ENCODE measurements around the gene FRAS1.
"Not testable (repeated sequence)": the region's sequence is repeated elsewhere in the genome, so short reads cannot be mapped to it uniquely, and the experiment has no call there.

Gene FRAS1

DNA sequence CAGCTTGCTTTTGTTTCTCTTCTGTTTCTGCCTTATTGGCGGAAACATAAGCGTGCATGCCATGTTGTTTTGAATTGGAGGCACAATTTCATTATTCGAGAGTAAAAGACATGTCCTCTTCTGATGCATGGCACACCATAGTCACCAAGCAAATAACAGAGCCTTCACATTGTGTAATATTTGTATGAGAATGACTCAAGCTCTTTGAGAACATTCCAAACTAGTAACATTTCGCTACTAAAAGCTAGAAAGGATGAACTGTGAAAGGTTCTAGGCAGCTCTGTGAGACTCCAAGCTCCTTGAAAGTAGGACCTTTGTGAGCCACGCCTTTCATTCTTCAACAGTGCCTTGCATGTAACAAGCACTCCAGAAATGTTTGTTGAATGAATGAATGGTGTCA lies 485.2 kb downstream of the FRAS1 start:
- DNase-seq (ENCODE audit: low read depth in 1 of 2, low spot score in 1 of 2) = no peak

DNA sequence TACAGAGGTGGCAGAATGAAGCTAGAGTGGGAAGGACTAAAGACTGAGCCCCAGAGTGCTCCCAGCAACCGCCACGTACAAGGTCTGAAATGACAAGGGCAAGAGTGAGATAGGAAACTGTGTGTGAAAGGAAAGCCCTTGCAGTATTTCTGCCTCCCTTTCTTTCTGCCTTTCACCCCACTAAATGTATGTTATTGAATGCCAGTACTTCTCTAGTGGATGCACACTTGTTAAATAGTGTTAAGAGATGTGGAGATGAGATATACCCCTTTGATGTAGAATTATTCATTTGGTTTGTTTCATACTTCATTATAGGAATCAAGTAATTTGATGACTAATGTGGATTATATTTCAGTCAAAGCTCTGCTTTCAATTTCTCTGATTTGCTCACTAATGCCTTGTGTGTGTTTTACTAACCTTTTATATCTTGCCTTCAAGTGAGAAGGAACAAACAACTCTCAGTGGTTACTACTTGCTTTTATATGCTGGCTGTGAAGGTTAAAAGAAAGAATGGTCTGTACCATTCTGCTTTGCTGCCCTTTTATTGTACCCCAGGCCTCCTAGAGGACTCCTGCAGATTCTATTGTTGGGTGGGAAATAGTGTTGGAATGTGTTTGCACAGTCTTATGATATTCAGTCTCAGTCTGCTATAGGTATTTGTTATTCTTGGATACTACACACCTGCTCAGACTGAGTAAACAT lies 486.5 kb downstream of the FRAS1 start:
- no peak for DNase-seq (ENCODE audit: low read depth in 1 of 2, low spot score in 1 of 2)

GRCh38 chr4:78544678-78545077 lies 487.6 kb downstream of the FRAS1 start:
- no peak for DNase-seq (ENCODE audit: low read depth in 1 of 2, low spot score in 1 of 2)

DNA sequence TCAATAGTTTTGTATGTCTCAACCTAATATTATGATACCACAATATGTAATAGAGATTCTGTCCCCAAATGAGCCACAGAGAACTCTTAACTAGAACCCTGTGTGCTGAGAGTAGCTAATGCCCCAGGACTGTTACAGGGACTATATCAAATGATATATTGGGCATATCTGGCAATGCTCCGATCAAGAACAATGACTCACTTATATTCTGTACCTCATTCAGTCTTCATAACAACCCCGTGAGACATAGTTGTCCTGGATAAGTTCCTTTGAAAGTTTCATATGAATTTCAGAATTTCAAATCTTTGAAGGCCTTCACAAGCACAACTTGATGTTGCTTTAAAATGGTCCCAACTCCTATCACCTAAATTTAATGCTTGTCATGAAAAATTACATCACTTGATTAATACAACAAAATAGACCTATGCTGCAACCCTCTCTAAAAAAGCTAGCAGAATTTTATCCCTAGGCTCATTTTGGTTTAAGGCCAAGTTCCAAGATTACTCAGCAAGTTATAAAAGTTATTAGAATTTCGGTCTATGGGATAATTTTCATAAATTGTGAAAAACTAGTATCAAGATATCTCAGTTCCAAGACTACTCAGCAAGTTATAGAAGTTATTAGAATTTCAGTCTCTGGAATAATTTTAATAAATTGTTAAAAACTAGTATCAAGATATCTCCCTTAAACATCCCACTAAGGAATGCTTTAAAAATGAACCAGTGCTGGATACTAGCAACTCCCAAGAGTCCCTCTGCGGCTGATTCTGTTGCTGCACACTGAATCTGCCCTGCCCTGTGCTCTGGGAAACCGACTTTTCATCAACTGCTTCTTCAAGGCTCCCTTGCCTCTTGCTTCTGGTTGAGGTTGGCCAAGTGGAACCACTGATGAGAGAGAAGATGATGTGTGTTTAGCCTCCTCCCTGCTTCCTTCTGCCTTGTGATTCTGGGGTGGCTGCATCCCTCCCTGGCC lies 488.4 kb downstream of the FRAS1 start:
- DNase-seq (ENCODE audit: low read depth in 1 of 2, low spot score in 1 of 2) = no peak

DNA sequence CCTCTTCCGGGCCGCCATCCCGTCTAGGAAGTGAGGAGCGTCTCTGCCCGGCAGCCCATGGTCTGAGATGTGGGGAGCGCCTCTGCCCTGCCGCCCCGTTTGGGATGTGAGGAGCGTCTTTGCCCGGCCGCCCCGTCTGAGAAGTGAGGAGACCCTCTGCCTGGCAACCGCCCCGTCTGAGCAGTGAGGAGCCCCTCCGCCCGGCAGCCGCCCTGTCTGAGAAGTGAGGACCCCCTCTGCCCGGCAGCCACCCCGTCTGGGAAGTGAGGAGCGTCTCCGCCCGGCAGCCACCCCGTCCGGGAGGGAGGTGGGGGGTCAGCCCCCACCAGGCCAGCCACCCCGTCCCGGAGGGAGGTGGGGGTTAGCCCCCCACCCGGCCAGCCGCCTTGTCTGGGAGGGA lies 490.8 kb downstream of the FRAS1 start:
- not testable (repeated sequence) for DNase-seq (ENCODE audit: low read depth in 1 of 2, low spot score in 1 of 2)

- not testable (repeated sequence) for DNase-seq (ENCODE audit: low read depth in 1 of 2, low spot score in 1 of 2)
Observed at GRCh38 chr4:78548889-78549288, 491.8 kb downstream of the FRAS1 start.

DNA sequence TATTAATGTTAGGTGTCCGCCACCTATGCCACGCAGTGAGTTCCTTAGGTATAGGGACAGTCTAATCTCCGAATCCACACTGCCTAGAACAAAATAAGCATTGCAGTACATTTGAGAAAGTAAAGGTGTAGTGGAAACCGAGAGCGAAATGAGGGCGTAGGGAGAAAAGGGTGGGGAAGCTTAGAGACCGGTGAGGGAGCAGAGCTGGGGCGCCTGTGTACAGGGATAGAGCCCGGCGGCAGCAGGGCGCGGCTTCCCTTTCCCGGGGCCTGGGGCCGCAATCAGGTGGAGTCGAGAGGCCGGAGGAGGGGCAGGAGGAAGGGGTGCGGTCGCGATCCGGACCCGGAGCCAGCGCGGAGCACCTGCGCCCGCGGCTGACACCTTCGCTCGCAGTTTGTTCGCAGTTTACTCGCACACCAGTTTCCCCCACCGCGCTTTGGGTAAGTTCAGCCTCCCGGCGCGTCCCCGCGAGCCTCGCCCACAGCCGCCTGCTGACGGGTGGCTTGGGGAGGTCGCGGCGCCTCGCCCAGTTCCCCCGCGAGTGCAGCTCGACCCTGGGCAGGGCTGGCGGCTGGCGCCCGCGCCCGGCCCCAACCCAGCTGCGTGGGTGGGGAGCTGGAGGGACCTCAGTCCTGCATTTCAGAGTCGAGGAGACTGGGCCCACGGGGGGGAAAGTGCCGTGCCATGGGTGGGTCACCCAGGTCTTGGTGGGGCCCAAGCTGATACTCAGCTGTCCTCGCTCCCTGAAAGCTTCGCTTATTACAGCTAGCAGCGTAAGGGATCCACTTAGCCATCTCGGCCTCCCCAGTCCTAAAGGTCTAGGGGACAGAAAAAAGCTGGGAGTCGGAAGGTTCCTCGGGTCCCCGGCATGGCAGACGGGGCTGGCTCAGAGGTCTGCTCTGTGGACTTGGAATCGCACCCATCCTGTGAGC lies 494.6 kb downstream of the FRAS1 start, which contains the start of gene ANXA3:
TSS of gene ANXA3 (plus strand) at position 351 of the 932 bp plus-strand sequence. CDS start 2,704 bp downstream, outside the sequence.
- no peak for DNase-seq (ENCODE audit: low read depth in 1 of 2, low spot score in 1 of 2)

GRCh38 chr4:78552389-78553042 lies 495.4 kb downstream of the FRAS1 start:
- DNase-seq (ENCODE audit: low read depth in 1 of 2, low spot score in 1 of 2) = no peak

DNA sequence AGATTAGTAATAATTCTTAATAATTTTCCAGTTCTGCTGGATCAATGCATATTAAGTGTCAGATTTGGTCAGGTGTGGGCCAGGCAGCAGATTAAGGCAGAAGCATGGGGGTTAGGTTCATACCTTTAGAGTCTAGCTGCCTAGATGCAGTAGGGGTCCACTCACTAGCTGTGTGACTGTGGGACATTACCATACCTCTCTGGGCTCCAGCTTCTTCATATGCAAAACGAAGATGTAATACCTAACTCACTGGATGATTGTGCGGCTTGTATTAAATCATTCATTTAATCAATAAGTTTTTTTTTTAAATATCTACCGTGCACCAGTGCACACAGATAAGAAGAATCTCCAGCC lies 495.9 kb downstream of the FRAS1 start:
- DNase-seq (ENCODE audit: low read depth in 1 of 2, low spot score in 1 of 2) = no peak

GRCh38 chr4:78553529-78554060 lies 496.5 kb downstream of the FRAS1 start:
- no peak for DNase-seq (ENCODE audit: low read depth in 1 of 2, low spot score in 1 of 2)

DNA sequence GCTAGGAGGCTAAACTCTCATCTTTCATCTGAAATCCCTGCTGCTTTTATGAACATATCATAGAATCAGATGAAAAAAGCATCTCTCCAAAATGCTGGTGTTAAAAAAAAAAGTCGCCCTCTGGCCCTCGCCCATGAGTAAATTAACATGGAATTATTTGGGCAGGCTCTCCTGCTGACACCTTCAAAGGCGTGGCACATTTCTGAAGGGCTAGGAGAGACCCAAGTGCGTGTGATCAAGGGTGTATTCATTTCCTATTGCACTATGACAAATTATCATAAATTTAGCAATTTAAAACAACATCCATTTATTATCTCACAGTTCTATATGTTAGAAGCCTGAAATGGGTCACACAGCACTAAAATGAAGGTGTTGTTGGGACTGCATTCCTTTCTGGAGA lies 499.5 kb downstream of the FRAS1 start:
- no peak for DNase-seq (ENCODE audit: low read depth in 1 of 2, low spot score in 1 of 2)

DNA sequence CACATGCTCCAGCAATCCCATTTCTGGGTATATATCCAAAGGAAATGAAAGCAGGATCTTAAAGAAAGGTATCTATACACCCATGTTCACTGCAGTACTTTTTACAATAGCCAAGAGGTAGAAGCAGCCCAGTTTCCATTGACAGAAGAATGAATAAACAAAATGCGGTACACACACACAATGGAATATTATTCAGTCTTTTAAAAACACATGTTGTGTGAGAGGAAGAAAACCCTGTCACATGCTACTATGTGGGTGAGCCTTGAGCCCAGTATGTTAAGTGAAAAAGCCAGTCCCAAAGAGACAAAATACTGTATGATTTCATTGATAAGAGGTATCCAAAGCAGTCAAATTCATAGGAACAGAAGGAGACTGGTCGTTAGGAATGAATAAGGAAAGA lies 500.7 kb downstream of the FRAS1 start:
- DNase-seq (ENCODE audit: low read depth in 1 of 2, low spot score in 1 of 2) = no peak

- DNase-seq (ENCODE audit: low read depth in 1 of 2, low spot score in 1 of 2) = no peak
Observed at GRCh38 chr4:78558410-78558809, 501.3 kb downstream of the FRAS1 start.

DNA sequence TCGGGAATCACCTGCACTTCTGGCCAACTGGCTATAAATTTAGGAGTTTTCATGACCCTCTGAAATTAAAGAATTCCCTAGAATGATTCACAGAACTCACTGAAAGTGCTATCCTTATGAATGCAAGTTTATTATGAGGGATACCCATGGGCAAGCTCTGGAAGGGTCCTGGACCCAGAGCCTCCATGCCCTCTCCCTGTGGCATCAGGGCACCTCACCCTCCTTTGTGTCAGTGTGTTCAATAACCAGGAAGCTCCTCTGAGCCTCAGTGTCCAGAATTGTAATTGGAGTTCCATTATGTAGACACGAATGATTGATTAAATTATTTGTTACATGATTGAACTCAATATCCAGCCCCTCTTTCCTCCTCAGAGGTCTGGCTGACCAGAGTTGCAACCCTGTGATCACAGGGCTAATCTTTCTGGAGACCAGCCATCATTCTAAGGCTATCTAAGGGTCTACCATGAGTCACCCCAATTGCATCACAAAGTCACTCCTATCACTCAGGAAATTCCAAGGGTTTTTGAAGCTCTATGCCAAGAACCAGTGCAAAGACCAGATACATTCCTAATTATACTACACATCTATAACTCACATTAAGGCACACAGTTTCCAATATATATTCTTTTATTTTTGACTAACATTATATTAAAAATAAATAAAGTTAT lies 503.3 kb downstream of the FRAS1 start:
- DNase-seq (ENCODE audit: low read depth in 1 of 2, low spot score in 1 of 2) = no peak

GRCh38 chr4:78561677-78562076 lies 504.6 kb downstream of the FRAS1 start:
- DNase-seq (ENCODE audit: low read depth in 1 of 2, low spot score in 1 of 2) = no peak

GRCh38 chr4:78562687-78563086 lies 505.6 kb downstream of the FRAS1 start:
- no peak for DNase-seq (ENCODE audit: low read depth in 1 of 2, low spot score in 1 of 2)

DNA sequence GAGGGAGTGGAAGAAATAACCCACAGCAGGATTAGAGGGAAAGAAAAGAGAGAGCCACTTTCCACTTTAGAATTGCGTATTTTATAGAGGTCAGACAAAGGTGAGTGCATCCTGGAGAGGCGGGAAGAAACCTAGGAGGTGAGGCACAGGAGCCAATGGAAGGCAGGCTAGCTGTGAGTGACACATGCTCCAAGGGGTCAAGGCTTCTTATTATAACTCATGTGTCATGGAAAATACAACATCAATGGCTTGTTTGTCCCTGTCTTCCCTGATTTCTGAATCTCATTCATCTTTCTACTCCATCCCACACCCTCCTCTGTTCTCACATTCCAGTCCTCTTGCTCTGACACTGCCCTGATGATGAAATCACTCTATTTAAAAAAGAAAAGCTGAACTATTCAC lies 508.8 kb downstream of the FRAS1 start:
- DNase-seq (ENCODE audit: low read depth in 1 of 2, low spot score in 1 of 2) = no peak

GRCh38 chr4:78566834-78567499 lies 509.8 kb downstream of the FRAS1 start:
- DNase-seq (ENCODE audit: low read depth in 1 of 2, low spot score in 1 of 2) = no peak

- DNase-seq (ENCODE audit: low read depth in 1 of 2, low spot score in 1 of 2) = no peak
Observed at GRCh38 chr4:78567500-78568060, 510.5 kb downstream of the FRAS1 start.
